Measurements from ENCODE around the gene ELMO1. TPM values are rescaled to one million over a fixed set of nuclear protein-coding genes. Genes with fewer than 3 reads are reported as not detected.
"Not testable (repeated sequence)": the region's sequence is repeated elsewhere in the genome, so short reads cannot be mapped to it uniquely, and the experiment has no call there.

Gene ELMO1
- total RNA-seq, 1 donor from 2014 or later, result 127 TPM

- intact Hi-C loops (cut with micrococcal nuclease), result no loop called here
Observed at GRCh38 chr7:37160656-37161055, 288.0 kb downstream of the ELMO1 start.

GRCh38 chr7:37153376-37153775 lies 295.3 kb downstream of the ELMO1 start:
- intact Hi-C loops (cut with micrococcal nuclease), result no loop called here

GRCh38 chr7:37151741-37152413 lies 296.8 kb downstream of the ELMO1 start:
- intact Hi-C loops (cut with micrococcal nuclease), result no loop called here

GRCh38 chr7:37150856-37151255 lies 297.8 kb downstream of the ELMO1 start:
- intact Hi-C loops (cut with micrococcal nuclease), result no loop called here

- intact Hi-C loops (cut with micrococcal nuclease), result no loop called here
Observed at GRCh38 chr7:37150180-37150579, 298.5 kb downstream of the ELMO1 start.

- intact Hi-C loops (cut with micrococcal nuclease), result no loop called here
Observed at GRCh38 chr7:37149773-37150124, 298.9 kb downstream of the ELMO1 start.

- intact Hi-C loops (cut with micrococcal nuclease), result no loop called here
Observed at GRCh38 chr7:37149051-37149772, 299.5 kb downstream of the ELMO1 start.

- intact Hi-C loops (cut with micrococcal nuclease), result no loop called here
Observed at GRCh38 chr7:37145682-37146081, 303.0 kb downstream of the ELMO1 start.

- intact Hi-C loops (cut with micrococcal nuclease), result no loop called here
Observed at GRCh38 chr7:37144423-37144822, 304.2 kb downstream of the ELMO1 start.

GRCh38 chr7:37142958-37143357 lies 305.7 kb downstream of the ELMO1 start:
- intact Hi-C loops (cut with micrococcal nuclease), result no loop called here

GRCh38 chr7:37141742-37142141 lies 306.9 kb downstream of the ELMO1 start:
- intact Hi-C loops (cut with micrococcal nuclease), result no loop called here

- intact Hi-C loops (cut with micrococcal nuclease), result not testable (repeated sequence)
Observed at GRCh38 chr7:37133902-37134301, 314.8 kb downstream of the ELMO1 start.

- intact Hi-C loops (cut with micrococcal nuclease), result no loop called here
Observed at GRCh38 chr7:37131855-37132254, 316.8 kb downstream of the ELMO1 start.

GRCh38 chr7:37129035-37129425 lies 319.6 kb downstream of the ELMO1 start:
- intact Hi-C loops (cut with micrococcal nuclease), result no loop called here

GRCh38 chr7:37128327-37129034 lies 320.2 kb downstream of the ELMO1 start:
- intact Hi-C loops (cut with micrococcal nuclease), result no loop called here

GRCh38 chr7:37119296-37119860 lies 329.3 kb downstream of the ELMO1 start:
- intact Hi-C loops (cut with micrococcal nuclease), result no loop called here

- intact Hi-C loops (cut with micrococcal nuclease), result no loop called here
Observed at GRCh38 chr7:37118004-37118403, 330.7 kb downstream of the ELMO1 start.

- intact Hi-C loops (cut with micrococcal nuclease), result no loop called here
Observed at GRCh38 chr7:37117292-37117691, 331.4 kb downstream of the ELMO1 start.

GRCh38 chr7:37116093-37116701 lies 332.5 kb downstream of the ELMO1 start:
- intact Hi-C loops (cut with micrococcal nuclease), result no loop called here

GRCh38 chr7:37113661-37114355 lies 334.9 kb downstream of the ELMO1 start:
- intact Hi-C loops (cut with micrococcal nuclease), result no loop called here

- intact Hi-C loops (cut with micrococcal nuclease), result no loop called here
Observed at GRCh38 chr7:37112876-37113275, 335.8 kb downstream of the ELMO1 start.

All from T-helper 1 cell treated with Interleukin-12 subunit alpha and Interleukin-12 subunit beta and Interleukin-4 antibody, amounts not matched to agents 30 ng/mL and 1 ng/mL, for 36 hours (primary cell).